GM19372 (cell line): ENCODE results near the gene QSOX1.

Source experiments
- ATAC-seq: cut with Tn5 transposase; IDR thresholded peaks from one replicate; pipeline ENCODE4 v1.9.1; 2021; ENCODE audit warnings: mild to moderate bottlenecking, low read depth, moderate library complexity; ENCODE audit not compliant: unreplicated experiment

QSOX1 gene

GRCh38 chr1:180168786-180169639 lies 14.3 kb downstream of the QSOX1 start:
- peak; percentile 83 for ATAC-seq

- no peak for ATAC-seq
Measured at GRCh38 chr1:180169640-180170195, 15.0 kb downstream of the QSOX1 start.

- no peak for ATAC-seq
Measured at GRCh38 chr1:180170546-180171151, 16.0 kb downstream of the QSOX1 start.

GRCh38 chr1:180171691-180172090 lies 17.0 kb downstream of the QSOX1 start:
- no peak for ATAC-seq

- no peak for ATAC-seq
Measured at GRCh38 chr1:180173451-180173850, 18.8 kb downstream of the QSOX1 start.

- no peak for ATAC-seq
Measured at GRCh38 chr1:180173952-180174351, 19.3 kb downstream of the QSOX1 start.

GRCh38 chr1:180175291-180175690 lies 20.6 kb downstream of the QSOX1 start:
- no peak for ATAC-seq

GRCh38 chr1:180175806-180176205 lies 21.1 kb downstream of the QSOX1 start:
- no peak for ATAC-seq

- ATAC-seq: no peak
Measured at GRCh38 chr1:180176965-180177364, 22.3 kb downstream of the QSOX1 start.

- no peak for ATAC-seq
Measured at GRCh38 chr1:180177931-180178330, 23.3 kb downstream of the QSOX1 start.

- no peak for ATAC-seq
Measured at GRCh38 chr1:180178511-180179161, 24.0 kb downstream of the QSOX1 start.

GRCh38 chr1:180179162-180179957 lies 24.7 kb downstream of the QSOX1 start:
- no peak for ATAC-seq

GRCh38 chr1:180181048-180181447 lies 26.4 kb downstream of the QSOX1 start:
- no peak for ATAC-seq

- ATAC-seq: no peak
Measured at GRCh38 chr1:180181996-180182642, 27.4 kb downstream of the QSOX1 start.

GRCh38 chr1:180182643-180183311 lies 28.1 kb downstream of the QSOX1 start:
- no peak for ATAC-seq

- ATAC-seq: no peak
Measured at GRCh38 chr1:180183426-180183825, 28.8 kb downstream of the QSOX1 start.

- no peak for ATAC-seq
Measured at GRCh38 chr1:180184041-180184440, 29.4 kb downstream of the QSOX1 start.

GRCh38 chr1:180185281-180185680 lies 30.6 kb downstream of the QSOX1 start:
- ATAC-seq: no peak

- ATAC-seq: no peak
Measured at GRCh38 chr1:180185971-180186645, 31.4 kb downstream of the QSOX1 start.
